H54 (cell line): Measurements from ENCODE around the gene FAM135A.
"Not testable (repeated sequence)": the region's sequence is repeated elsewhere in the genome, so short reads cannot be mapped to it uniquely, and the experiment has no call there.

Experiments
- DNase-seq: peaks from one replicate; pipeline ENCODE4 v3.0.0; 2011; ENCODE audit warnings: low spot score, mixed read lengths; ENCODE audit not compliant: insufficient read length
- FAIRE-seq: peaks from 3 replicates; lab custom pipeline; 2011; peaks lifted over from hg19 to GRCh38; lab: Jason Lieb, UNC
- POLR2A ChIP-seq: IDR thresholded peaks from 2 replicates; pipeline ENCODE4 v1.6.1; 2011; ENCODE audit warnings: low read depth, mild to moderate bottlenecking, low read length

Gene FAM135A

GRCh38 chr6:70518723-70519122, 105.4 kb downstream of the FAM135A start:
- FAIRE-seq = no peak
- DNase-seq = no peak
- no peak for TF ChIP-seq POLR2A

- DNase-seq (no peak), FAIRE-seq (no peak)
- TF ChIP-seq POLR2A = no peak
Observed at GRCh38 chr6:70520575-70520974, 107.3 kb downstream of the FAM135A start.

GRCh38 chr6:70524721-70525286, 111.5 kb downstream of the FAM135A start:
- FAIRE-seq = no peak
- DNase-seq = no peak

GRCh38 chr6:70527071-70527737, 113.9 kb downstream of the FAM135A start:
- no peak for FAIRE-seq
- TF ChIP-seq POLR2A = no peak
- DNase-seq = no peak

More at GRCh38 chr6:70524721-70525286, 111.5 kb downstream of the FAM135A start:
- no peak for TF ChIP-seq POLR2A

- TF ChIP-seq POLR2A = no peak
- FAIRE-seq (no peak), DNase-seq (no peak)
Observed at GRCh38 chr6:70530023-70530422, 116.7 kb downstream of the FAM135A start.

GRCh38 chr6:70531133-70531532, 117.8 kb downstream of the FAM135A start:
- FAIRE-seq (no peak), DNase-seq (no peak)
- no peak for TF ChIP-seq POLR2A

GRCh38 chr6:70537266-70537665, 124.0 kb downstream of the FAM135A start:
- no peak for TF ChIP-seq POLR2A
- FAIRE-seq (no peak), DNase-seq (no peak)

GRCh38 chr6:70538376-70538775, 125.1 kb downstream of the FAM135A start:
- FAIRE-seq (no peak), DNase-seq (no peak)
- TF ChIP-seq POLR2A = no peak

- TF ChIP-seq POLR2A = no peak
- FAIRE-seq (peak; percentile 84), DNase-seq (no peak)
Observed at GRCh38 chr6:70547313-70547712, 134.0 kb downstream of the FAM135A start.

- no peak for FAIRE-seq
- no peak for DNase-seq
- no peak for TF ChIP-seq POLR2A
Observed at GRCh38 chr6:70547905-70548304, 134.6 kb downstream of the FAM135A start.

GRCh38 chr6:70549327-70549726, 136.0 kb downstream of the FAM135A start:
- FAIRE-seq (no peak), DNase-seq (no peak)
- TF ChIP-seq POLR2A = no peak

GRCh38 chr6:70551566-70551965, 138.3 kb downstream of the FAM135A start:
- no peak for TF ChIP-seq POLR2A
- FAIRE-seq (peak; percentile 15), DNase-seq (no peak)

- not testable (repeated sequence) for DNase-seq, FAIRE-seq
Observed at GRCh38 chr6:70552286-70552940, 139.1 kb downstream of the FAM135A start.

- FAIRE-seq (no peak), DNase-seq (no peak)
- TF ChIP-seq POLR2A = no peak
Observed at GRCh38 chr6:70552974-70553373, 139.7 kb downstream of the FAM135A start.
